OCI-LY7 (cell line): ENCODE data around the gene NUP205.

Source experiments
- EZH2phosphoT487 ChIP-seq: fragments of 200-600 bp; sonication (generic); IDR thresholded peaks from 2 replicates; pipeline ENCODE4 v1.6.1; 2018; ENCODE audit warnings: low read depth, borderline replicate concordance, mild to moderate bottlenecking, mixed run types, antibody characterized with exemption, low read length, moderate library complexity, mixed read lengths
- TF ChIP-seq, protein P1 (sequence below): fragments of 200-600 bp; sonication (generic); conservative IDR thresholded peaks from 2 replicates; pipeline ENCODE4 v1.5.1; 2014; ENCODE audit warnings: mild to moderate bottlenecking, antibody characterized with exemption, low read length, moderate library complexity, mixed read lengths

DNA sequence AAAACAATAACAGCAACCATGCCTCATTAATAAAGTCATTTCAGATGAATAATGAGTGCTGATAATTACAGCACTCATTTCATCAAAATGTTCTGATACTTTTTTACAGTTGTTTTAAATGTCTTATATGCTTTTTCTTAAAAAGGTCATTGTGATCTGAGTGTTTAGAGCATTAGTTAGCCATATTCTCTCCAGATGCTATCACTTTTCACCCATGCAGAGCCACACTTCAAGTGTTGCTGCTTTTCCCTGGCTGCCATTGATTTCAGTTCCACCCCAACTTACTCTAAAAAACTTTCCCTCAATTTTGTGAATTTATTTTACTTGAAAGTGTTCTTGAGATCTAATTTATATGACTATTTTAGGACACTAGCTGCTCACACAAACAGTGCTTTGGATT is 41.8 kb downstream of the NUP205 start:
- TF ChIP-seq, protein P1, sequence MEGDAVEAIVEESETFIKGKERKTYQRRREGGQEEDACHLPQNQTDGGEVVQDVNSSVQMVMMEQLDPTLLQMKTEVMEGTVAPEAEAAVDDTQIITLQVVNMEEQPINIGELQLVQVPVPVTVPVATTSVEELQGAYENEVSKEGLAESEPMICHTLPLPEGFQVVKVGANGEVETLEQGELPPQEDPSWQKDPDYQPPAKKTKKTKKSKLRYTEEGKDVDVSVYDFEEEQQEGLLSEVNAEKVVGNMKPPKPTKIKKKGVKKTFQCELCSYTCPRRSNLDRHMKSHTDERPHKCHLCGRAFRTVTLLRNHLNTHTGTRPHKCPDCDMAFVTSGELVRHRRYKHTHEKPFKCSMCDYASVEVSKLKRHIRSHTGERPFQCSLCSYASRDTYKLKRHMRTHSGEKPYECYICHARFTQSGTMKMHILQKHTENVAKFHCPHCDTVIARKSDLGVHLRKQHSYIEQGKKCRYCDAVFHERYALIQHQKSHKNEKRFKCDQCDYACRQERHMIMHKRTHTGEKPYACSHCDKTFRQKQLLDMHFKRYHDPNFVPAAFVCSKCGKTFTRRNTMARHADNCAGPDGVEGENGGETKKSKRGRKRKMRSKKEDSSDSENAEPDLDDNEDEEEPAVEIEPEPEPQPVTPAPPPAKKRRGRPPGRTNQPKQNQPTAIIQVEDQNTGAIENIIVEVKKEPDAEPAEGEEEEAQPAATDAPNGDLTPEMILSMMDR: no peak
- no peak for TF ChIP-seq EZH2phosphoT487
